ENCODE measurements around the gene KRTAP4-8.
"Not testable (repeated sequence)": the region's sequence is repeated elsewhere in the genome, so short reads cannot be mapped to it uniquely, and the experiment has no call there.

Gene KRTAP4-8

DNA sequence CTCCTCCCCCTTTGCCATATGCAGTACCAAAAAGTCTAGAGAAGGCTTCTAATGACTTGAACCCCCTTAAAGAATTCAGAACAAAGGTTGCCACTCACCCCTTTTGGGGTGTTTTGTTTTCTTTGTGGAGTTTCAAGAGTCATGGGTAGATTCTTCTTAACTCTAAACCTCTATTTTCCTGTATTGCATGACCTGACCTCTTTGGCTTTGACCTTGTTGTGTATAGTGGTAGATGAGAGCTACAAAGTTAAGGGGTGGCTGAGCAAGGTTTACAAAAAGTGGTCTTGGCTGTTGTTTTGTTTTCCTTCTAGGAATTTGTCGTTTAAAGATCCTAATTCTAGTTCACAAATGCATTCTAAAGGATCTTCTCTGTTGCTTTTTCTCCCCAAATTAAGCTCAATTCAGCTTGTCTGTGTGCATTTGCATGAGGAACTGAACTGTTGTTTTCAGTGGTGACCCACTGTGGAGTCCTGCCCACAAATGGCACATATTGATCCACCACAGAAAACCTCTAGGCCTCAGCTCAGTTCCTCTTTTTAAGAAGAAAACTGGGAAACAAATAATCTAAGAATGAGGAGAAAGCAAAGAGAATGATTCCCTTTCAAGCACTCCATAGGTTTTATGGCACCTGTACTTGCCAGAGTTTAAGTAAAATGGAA is 10.9 kb upstream of the KRTAP4-8 start:
- not testable (repeated sequence) for DNase-seq (ENCODE audit: low read depth in 2 of 2)

DNA sequence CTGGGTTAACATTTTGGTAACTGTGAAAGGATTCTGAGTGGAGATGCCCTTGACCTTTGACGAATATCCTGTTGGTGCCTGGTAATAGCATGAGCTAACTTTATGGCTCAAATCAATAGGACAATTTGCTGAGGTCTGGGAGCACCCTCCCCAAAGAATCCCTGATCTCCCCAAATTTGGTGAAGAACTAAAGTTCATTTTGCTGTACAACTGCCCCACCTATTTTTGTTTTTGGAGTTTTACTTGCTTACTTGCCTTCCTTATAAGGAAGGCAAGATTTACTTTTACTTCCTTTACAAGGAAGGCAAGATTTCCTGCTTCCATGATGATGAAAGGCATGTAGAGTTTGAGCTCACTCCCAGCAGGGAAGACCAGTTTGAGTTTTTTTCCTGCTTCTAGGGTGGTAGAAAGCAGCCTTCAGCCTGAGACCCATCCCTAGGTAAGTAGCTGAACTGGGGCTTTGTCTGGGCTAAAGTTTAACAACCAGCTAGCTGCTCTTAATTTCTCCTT is 10.1 kb upstream of the KRTAP4-8 start:
- no peak for DNase-seq (ENCODE audit: low read depth in 2 of 2)

DNA sequence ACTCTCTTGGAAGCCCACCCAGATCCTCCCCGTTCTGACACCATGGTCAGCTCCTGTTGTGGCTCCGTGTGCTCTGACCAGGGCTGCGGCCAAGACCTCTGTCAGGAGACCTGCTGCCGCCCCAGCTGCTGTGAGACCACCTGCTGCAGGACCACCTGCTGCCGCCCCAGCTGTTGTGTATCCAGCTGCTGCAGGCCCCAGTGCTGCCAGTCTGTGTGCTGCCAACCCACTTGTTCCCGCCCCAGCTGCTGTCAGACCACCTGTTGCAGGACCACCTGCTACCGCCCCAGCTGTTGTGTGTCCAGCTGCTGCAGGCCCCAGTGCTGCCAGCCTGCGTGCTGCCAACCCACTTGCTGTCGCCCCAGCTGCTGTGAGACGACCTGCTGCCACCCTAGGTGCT is 7.4 kb upstream of the KRTAP4-8 start, which contains the start of gene KRTAP4-9:
KRTAP4-9 (plus strand) TSS at position 43 of the 400 bp plus-strand sequence; CDS start at position 43, 0 bp downstream.
- DNase-seq (ENCODE audit: low read depth in 2 of 2) = not testable (repeated sequence)

DNA sequence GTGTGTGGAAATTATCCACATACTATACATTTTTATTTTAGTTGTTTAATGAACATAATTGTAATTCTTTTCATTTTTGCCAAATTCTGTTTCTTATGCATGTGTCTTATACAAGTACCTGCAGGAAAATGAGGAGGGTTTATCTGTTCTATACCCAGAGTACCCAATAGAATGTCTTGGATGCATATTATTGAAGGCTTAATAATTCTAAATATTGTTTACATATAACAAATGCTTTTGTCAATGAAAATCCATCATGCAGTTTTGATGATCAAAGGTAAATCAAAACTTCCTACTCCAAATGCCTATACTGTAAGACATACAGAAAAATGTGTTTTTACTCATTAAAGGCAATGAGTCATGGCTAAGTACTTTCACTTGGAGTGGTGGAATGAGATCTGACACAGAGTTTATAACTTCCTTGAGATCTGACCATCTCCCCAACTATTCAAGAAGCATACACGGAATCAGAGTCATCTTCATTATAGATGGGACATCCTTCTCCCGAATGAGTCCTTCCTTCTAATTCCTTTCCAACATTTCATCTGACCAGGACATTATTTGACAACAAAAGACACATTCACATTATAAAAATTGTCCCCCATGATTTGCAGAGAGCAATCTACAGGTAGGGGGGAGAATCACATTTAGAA is 6.6 kb upstream of the KRTAP4-8 start:
- DNase-seq (ENCODE audit: low read depth in 2 of 2) = not testable (repeated sequence)

GRCh38 chr17:41103896-41104295 is 6.0 kb upstream of the KRTAP4-8 start:
- DNase-seq (ENCODE audit: low read depth in 2 of 2) = no peak

GRCh38 chr17:41101586-41102259 is 3.8 kb upstream of the KRTAP4-8 start, which contains the start of gene KRTAP4-16:
KRTAP4-16 (minus strand) TSS chr17:41102209; CDS start chr17:41102209, 0 bp downstream.
- no peak for DNase-seq (ENCODE audit: low read depth in 2 of 2)

GRCh38 chr17:41099682-41100480 is 1.9 kb upstream of the KRTAP4-8 start:
- DNase-seq (ENCODE audit: low read depth in 2 of 2) = not testable (repeated sequence)

DNA sequence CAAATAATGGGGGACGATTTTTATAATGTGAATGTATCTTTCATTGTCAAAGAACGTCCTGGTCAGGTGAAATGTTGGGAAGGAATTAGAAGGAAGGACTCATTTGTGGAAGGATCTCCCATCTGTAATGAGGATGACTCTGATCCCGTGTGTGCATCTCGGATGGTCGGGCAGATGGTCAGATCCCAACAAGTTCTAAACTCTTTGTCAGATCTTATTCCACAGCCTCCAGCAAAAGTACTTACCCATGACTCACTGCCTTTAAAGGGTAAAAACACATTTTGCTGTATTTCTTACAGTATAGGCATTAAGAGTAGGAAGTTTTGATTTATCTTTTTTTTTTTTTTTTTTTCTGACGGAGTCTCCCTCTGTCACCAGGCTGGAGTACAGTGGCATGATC is 539 bp upstream of the KRTAP4-8 start:
- DNase-seq (ENCODE audit: low read depth in 2 of 2) = no peak

GRCh38 chr17:41096055-41096454 is 1.9 kb downstream of the KRTAP4-8 start:
- DNase-seq (ENCODE audit: low read depth in 2 of 2) = no peak

DNA sequence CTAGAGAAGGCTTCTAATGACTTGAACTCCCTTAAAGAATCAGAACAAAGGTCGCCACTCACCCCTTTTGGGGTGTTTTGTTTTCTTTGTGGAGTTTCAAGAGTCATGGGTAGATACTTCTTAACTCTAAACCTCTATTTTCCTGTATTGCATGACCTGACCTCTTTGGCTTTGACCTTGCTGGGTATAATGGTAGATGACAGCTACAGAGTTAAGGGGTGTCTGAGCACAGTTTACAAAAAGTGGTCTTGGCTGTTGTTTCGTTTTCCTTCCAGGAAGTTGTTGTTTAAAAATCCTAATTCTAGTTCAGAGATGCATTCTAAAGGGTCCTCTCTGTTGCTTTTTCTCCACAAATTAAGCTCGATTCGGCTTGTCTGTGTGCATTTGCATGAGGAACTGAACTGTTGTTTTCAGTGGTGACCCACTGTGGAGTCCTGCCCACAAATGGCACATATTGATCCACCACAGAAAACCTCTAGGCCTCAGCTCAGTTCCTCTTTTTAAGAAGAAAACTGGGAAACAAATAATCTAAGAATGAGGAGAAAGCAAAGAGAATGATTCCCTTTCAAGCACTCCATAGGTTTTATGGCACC is 9.1 kb downstream of the KRTAP4-8 start:
- DNase-seq (ENCODE audit: low read depth in 2 of 2) = not testable (repeated sequence)

DNA sequence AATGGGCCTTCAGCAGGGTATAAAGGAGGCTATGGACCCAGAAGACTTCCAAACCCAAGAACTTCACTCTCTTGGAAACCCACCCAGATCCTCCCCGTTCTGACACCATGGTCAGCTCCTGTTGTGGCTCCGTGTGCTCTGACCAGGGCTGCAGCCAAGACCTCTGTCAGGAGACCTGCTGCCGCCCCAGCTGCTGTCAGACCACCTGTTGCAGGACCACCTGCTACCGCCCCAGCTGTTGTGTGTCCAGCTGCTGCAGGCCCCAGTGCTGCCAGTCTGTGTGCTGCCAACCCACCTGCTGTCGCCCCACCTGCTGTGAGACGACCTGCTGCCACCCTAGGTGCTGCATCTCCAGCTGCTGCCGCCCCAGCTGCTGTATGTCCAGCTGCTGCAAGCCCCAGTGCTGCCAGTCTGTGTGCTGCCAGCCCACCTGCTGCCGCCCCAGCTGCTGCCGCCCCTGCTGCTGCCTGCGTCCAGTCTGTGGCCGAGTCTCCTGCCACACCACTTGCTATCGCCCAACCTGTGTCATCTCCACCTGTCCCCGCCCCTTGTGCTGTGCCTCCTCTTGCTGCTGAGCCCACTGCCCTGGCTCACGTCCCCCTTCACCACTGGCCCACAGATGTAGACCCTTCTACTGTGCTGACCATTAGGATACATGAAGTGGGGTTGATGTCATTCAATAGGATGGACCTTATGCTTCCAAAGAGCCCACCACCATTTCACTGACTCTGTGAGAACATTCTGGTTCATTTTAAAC is 13.7 kb downstream of the KRTAP4-8 start, which contains the start of gene KRTAP4-7:
KRTAP4-7 (plus strand) TSS at position 51 of the 757 bp plus-strand sequence; CDS start at position 108, 57 bp downstream.
- DNase-seq (ENCODE audit: low read depth in 2 of 2) = not testable (repeated sequence)

GRCh38 chr17:41083427-41083826 is 14.5 kb downstream of the KRTAP4-8 start:
- not testable (repeated sequence) for DNase-seq (ENCODE audit: low read depth in 2 of 2)

DNA sequence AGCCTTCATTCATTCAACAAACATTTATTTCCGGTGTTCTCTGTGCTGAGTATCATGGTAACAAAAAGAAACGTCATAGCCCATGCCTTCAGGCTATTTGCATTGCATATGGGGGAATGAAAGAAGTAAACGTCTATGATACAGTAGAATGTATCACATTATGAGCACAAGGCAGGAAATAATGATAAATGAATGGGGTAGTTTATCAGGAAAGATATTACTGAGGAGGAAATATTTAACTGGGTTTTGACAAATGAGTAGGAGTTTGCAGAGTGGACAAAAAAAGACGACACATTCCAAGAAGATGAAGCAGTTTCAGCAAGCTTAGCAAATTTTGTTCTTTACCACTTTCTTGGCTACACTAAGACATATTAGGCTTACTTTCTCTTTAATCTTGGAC is 15.3 kb downstream of the KRTAP4-8 start:
- no peak for DNase-seq (ENCODE audit: low read depth in 2 of 2)

DNA sequence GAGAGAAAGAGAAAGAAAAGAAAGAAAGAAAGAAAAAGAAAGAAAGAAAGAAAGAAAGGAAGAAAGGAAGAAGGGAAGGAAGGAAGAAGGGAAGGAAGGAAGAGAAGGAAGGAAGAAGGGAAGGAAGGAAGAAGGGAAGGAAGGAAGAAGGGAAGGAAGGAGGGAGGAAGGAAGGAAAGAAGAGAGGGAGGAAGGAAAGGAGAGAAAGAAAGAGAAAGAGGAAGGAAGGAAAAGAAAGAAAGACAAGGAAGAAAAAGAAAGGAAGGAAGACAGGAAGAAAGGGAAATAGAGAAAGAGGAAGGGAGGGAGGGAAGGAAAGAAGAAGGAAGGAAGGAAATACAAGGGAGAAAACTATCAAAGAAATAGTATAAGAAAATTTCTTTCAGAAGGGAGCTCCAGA is 21.2 kb downstream of the KRTAP4-8 start:
- no peak for DNase-seq (ENCODE audit: low read depth in 2 of 2)

DNA sequence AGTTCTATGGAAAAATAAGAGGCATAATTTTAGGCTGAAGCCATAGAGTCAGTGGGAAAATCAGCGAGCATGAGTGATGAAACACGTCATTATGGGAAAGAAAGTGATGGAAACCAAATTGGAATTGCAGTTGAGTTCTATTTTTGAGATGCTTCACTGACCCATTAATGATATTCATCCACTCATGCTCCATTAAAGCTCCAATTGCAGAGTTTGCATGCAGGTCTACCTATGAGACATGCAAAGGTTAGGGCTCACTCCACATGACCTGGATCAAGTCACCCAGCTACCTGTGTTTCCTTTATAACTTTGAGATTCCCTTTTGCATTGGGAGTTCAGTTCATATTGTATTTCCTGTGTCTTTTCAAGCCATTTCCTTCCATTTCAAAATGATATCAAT is 24.3 kb downstream of the KRTAP4-8 start:
- no peak for DNase-seq (ENCODE audit: low read depth in 2 of 2)

- no peak for DNase-seq (ENCODE audit: low read depth in 2 of 2)
These were observed 26.2 kb downstream of the KRTAP4-8 start for GRCh38 chr17:41071606-41072360.

DNA sequence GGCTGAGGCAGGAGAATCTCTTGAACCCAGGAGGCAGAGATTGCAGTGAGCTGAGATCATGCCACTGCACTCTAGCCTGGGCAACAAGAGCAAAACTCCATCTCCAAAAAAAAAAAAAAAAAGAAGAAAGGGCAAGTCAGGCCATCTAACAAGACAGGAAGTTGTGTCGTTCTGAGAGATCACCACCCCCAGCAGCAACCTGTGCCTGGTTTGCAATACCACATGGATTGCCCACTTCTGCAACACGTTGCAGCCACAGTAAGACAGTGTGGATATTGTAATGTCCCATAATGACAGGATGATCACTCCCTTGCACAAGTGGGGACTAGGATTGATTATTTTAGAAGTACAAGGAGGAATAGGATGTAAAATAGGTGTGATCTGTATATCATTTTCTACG is 28.9 kb downstream of the KRTAP4-8 start:
- DNase-seq (ENCODE audit: low read depth in 2 of 2) = no peak

GRCh38 chr17:41067281-41067680 is 30.7 kb downstream of the KRTAP4-8 start:
- DNase-seq (ENCODE audit: low read depth in 2 of 2) = no peak

DNA sequence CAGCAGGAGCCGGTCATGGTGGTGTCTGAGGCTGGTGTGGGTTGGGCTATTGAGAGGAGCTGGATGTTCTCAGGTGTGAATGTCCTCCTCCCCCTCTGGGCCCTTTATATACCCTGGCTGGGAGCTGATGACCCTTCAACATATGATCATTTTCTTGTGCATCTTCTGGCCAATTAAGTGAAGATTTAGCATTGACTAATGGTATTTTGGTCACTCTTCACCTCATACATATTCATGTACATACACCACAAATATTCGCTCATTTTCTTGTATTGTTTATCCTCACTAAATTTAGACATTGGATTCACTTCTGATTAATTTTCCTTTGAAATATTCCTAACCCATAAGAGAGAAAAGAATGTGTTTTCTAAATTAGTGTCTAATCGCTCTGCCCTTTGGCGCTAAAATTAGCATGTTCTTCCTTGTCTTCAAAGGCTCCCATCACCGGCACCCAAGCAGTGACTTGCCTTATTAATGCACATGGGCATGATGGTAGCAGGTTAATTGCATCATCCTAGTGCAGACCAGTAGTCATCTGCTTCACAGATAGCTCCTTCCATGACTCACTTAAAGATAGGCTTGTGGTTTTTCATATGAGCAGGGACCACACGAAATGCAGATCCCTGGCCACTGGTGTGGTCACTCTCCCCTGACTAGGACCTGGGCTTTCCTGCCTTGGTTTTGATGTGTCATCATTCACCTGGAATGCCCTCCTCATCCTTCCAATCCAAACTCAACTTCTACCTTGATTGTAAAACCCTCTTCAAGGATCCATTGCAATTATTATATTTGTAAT is 31.9 kb downstream of the KRTAP4-8 start, which contains the start of gene KRTAP2-4:
KRTAP2-4 (minus strand) TSS at position 51 of the 796 bp plus-strand sequence; CDS start at position 17, 34 bp downstream.
- no peak for DNase-seq (ENCODE audit: low read depth in 2 of 2)

Data from stimulated activated CD4-positive, alpha-beta T cell treated with anti-CD3 and anti-CD28 coated beads, Interleukin-1b, Interleukin-23, amount 100 ng/mL, for 1 hour (primary cell).